Measurements from ENCODE around the gene SHC1.
A peak's percentile ranks its signal among the peaks of the same experiment; 100 is the strongest.

The SHC1 gene

DNA sequence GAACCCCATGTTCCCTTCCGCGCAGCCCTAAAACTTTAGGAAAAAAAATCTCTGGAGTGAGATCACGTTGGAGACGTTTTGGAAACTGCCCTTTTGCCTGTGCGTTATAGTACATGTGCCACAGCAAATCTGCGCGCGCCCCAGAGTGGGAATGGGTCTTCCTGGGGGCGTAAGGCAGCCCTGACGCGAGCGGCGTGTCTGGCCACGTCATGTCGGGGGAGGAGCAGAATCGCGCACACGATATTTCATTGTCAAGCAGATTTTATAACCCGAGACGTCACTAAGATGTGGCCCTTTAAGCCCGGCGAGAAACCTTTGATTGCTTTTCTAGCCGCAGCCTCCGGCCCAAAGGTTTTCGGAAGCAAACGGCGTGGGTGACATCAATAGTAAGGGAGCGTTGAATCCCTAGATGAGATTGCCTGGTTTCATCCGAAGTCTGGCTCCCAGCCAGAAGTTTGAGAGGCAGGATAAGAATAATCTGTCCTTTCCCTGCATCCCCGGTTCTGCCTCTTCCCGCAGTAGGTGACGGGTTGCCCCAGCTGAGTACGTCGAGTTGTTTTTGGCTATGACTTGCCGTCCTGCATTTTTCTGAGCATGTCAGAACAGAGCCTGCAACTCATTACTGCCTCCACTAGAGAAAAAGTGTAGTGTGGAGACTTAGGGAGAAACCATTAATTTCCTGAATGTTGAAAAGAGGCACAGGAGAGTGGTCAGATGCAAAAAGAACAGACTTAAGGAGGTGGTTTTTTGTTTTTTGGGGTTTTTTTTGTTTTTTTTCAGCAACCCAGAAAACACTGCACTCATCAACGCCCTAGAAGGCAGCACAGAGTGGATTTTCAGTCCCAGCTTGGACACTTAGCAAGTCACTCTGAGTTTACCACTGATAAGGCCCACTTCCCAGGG is 33.2 kb downstream of the SHC1 start:
- peak; percentile 92 to 93 for DNase-seq

DNA sequence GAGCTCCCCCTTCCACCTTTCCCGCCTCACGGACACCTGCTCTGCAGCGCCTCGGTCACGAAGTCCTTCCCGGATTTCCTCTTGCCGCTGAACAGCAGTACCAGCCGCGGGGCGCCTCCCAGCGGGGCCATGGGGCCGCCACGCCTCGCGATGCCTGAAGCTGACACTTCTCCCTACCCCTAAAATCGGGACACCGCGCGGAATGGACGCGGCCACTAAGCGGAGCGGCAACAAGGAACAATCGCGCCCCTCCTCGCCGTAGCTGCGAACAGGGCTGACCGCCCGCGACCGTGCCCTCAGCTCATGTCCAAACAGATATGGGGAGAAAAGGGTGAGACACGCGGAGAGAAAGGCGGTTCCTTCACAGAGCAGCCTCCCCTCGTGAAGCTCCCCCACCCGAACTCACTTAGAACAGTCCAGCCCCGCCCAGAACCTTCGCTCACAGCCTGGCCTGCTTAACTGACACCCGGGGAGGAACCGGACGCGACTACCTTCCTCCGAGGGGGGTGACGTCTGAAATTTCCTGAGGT is 33.9 kb downstream of the SHC1 start, which contains the start of gene PMVK:
TSS of gene PMVK (minus strand) at position 165 of the 530 bp plus-strand sequence. CDS start at position 131, 34 bp downstream.
- peak; percentile 90 to 91 for DNase-seq

DNA sequence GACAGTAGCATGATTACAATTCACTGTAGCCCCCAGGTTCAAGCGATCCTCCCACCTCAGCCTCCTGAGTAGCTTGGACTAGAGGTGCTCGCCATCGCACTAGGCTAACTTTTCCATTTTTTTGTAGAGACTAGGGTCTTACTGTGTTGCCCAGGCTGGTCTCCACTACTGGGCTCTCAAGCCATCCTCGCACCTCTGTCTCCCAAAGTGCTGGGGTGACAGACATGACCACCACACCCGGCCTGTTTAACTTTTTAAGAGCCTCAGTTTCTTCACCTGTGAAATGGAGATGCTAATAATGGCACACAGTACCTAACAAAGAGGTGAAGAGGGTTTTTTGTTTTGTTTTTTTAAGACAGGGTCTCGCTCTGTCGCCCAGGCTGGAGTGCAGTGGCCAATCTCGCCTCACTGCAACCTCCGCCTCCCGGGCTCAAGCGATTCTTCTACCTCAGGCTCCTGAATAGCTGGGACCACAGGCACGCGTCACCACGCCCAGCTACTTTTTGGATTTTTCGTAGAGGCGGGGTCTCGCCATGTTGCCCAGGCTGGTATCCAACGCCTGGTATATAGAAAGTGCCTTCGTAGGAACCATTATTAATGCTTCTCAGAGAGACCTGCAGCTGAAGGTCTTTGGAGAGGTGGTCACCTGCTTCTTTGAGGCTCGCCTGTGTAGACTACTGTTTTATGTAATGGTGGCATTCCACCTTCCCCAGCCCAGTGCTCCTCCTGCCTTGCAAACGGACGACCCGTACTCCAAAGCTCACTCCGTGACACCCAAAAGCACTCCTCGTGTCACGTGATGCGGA is 34.6 kb downstream of the SHC1 start:
- DNase-seq, result no peak

DNA sequence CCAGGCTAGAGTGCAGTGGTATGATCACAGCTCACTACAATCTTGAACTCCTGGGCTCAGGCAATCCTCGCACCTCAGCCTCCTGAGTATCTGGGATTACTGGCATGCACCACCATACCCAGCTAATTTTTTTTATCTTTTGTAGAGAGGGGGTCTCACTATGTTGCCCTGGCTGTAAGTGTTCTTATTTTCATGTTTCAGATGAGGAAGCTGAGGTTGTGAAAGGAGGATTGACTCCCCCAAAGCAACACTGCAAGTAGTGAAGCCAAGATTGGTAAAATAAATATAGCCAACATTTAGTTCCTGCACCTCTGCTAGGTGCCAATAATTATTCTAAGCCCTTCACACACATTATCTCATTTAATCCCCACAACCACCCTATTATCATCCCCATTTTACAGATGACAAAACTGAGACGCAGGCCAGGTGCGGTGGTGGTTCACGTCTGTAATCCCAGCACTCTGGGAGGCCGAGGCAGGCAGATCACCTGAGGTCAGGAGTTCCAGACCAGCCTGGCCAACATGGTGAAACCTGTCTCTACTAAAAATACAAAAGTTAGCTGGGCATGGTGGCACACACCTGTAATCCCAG is 36.1 kb downstream of the SHC1 start:
- no peak for DNase-seq

DNA sequence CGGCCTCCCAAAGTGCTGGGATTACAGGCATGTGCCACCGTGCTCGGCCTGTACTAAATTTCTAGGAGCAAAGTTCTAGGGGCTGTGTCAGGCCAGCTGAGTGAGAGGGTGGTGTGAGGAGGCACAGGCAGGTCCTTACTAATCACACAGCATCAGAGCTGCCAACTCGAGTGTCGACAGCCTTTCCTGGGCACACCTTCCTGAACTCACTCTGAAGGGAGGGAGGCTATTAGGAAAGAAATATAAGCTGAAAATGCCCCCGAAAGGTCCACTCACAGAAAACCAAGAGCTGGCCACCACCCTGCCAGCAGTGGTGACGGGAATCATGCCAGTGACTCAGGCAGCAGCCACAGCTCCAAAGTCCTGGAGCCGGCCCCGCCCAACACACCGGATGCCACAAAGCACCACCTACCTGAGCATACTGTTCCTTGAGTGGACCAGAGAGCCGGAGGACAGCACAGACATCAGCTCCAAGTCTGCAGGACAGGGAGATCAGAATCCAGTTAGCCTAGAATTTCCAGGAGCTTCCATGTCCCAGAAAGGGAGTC is 38.5 kb downstream of the SHC1 start:
- DNase-seq, result no peak

DNA sequence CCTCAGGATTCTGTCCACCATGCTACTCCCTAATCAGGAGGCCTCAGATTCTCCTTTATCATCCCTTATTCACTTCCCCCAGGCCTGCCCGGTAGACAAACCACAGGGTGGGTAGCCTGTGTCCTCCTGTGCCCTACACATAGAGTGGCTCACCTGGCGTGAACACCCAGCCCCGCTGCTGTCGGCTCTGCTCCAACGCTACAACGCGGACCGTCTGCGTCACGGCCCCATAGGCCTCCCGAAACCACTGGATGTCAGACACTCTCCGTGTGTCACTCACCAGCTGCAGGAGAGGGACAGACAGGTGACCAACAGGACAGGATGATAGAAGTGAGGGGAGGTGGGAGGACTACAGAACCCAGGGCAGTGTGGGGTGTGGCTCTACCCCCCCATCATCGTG is 44.3 kb downstream of the SHC1 start:
- DNase-seq, result no peak

DNA sequence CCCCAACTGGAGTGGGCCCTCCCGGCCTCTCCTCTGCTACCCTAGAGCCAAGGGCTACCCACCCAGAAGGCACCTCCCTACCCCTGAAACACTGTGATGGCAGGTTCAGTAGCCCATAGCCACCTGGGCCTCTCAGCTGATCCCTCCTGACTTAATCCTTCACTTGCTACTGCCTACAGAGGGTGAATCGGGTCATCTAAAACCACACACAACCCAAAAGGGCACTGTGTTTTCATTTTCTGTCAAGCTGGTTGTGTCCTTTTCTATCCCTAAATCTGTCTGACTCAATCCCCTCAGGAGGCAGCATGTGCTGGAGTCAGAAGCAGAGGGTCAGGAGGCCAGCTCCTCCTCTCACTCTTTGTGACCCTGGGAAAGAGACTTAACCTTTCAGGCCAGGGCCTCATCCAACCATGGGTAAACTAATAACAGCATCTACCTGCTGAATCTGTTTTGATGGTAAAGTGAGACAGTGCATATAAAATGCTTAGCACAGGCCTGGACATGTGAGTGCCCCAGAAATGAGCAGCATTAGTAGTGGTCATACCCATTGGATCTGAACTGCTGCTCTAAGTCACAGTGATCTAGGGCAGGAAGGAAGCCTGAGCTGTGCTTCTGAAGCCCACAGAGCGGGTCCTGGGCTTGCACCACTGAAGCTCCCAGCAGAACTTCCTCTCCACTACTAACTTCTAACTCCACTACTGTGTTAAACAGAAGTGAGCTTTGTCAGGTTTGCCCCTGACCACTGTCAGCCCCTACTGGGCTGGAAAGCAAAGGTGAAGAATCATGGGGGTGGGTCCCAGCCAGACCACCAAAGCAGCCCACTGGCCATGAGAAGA is 45.0 kb downstream of the SHC1 start:
- DNase-seq, result peak; percentile 93 to 94

DNA sequence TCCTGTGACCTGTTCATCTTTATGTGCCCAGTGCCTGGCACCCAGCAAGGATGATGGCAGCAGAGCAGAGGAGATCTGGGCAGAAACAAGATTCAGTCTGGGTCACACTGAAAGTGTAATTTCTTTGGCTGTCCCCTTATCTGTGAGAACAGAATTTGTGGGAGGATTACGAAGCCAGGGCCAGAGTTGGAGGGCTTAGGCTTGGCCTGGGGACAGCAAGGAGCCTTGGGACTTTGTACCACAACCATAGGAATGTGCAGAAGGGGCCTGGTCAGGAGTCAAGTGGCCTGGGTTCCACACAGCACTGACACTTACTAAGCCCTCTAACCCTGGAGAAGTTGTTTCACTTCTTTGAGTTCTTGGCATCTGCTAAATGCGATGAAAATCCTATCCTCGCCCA is 46.9 kb downstream of the SHC1 start:
- DNase-seq, result no peak

DNA sequence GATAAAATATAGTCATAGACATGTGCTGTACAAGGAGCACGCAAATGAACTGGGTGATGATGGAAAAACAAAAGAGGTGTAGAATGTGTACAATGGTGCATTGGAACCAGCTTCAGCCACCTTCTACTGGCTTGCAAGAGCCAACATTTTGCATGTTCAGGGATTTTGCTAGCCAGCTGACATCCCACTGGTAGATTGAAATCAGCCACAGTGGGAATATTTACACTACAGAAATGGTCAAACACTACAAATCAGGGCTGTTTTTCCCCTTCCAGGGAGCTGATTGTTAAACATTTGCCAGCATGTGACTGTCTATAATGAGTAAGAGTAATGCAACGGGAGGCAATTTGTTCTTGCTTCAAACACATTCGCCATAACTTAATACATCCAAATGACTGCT is 57.3 kb downstream of the SHC1 start:
- no peak for DNase-seq

DNA sequence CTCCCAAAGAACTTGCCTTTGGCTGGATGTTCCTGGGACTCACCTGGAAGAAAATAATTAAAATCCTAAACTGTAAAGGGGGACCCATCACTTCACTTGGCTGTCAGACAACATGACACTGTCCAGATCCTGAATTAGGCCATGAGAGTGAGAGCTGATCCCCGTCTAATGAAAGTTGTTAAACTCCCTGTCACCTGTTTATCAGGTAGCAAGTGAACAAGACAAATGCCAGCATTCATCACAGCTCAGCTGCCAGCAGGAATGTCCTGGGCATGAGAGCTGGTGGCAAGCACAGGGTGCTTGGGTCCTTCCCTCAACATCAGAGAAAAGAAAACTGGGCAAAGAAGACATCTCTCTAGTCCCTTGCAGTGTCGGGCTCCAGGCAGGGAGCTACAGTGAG is 57.8 kb downstream of the SHC1 start:
- DNase-seq, result no peak

Data from Kasumi-1 (cell line).